Neural cell (in vitro differentiated cells): Measurements from ENCODE around the gene SLC37A1. TPM values are rescaled to one million over a fixed set of nuclear protein-coding genes. Genes with fewer than 3 reads are reported as not detected.

Experiments used
- H2AFZ ChIP-seq: fragments of 200-600, 300-800 bp; sonication (generic), shearing (Covaris generic); 2 replicates; pipeline ENCODE4 v1.6.0; 2014; ENCODE audit warnings: low read depth, mild to moderate bottlenecking, antibody characterized with exemption, low read length, moderate library complexity
- H3F3A ChIP-seq: fragments of 200-600 bp; shearing (Covaris generic); 2 replicates; pipeline ENCODE4 v1.6.1; 2016; ENCODE audit warnings: mild to moderate bottlenecking, moderate library complexity, mixed read lengths, antibody characterized with exemption, low read length; ENCODE audit not compliant: insufficient read depth, poor library complexity, severe bottlenecking
- H3K27ac ChIP-seq: fragments of 200-600, 300-800 bp; sonication (generic), shearing (Covaris generic); 2 replicates; pipeline ENCODE4 v1.5.1; 2014; ENCODE audit warnings: mild to moderate bottlenecking, low read length, moderate library complexity
- H3K27me3 ChIP-seq: fragments of 300-800, 200-600 bp; sonication (generic), shearing (Covaris generic); 2 replicates; pipeline ENCODE4 v1.6.0; 2014; ENCODE audit warnings: mild to moderate bottlenecking, low read depth, low read length, moderate library complexity; ENCODE audit not compliant: insufficient read depth
- H3K36me3 ChIP-seq: fragments of 300-800, 200-600 bp; sonication (generic), shearing (Covaris generic); 2 replicates; pipeline ENCODE4 v1.5.1; 2014; ENCODE audit warnings: mild to moderate bottlenecking, antibody characterized with exemption, low read length, moderate library complexity; ENCODE audit not compliant: insufficient read depth
- H3K4me2 ChIP-seq: fragments of 300-800, 200-600 bp; sonication (generic), shearing (Covaris generic); 2 replicates; pipeline ENCODE4 v1.6.0; 2014; ENCODE audit warnings: mild to moderate bottlenecking, low read length
- H3K4me3 ChIP-seq: fragments of 300-800, 200-600 bp; sonication (generic), shearing (Covaris generic); 2 replicates; pipeline ENCODE4 v1.5.1; 2014; ENCODE audit warnings: mild to moderate bottlenecking, low read length, moderate library complexity
- H3K79me2 ChIP-seq: fragments of 200-600 bp; shearing (Covaris generic); replicated peaks from 2 replicates; pipeline ENCODE4 v1.6.0; 2014; ENCODE audit warnings: mild to moderate bottlenecking, low read length, moderate library complexity; ENCODE audit not compliant: insufficient read depth
- H3K9ac ChIP-seq: fragments of 300-800, 200-600 bp; sonication (generic), shearing (Covaris generic); 2 replicates; pipeline ENCODE4 v1.6.1; 2016; ENCODE audit warnings: mild to moderate bottlenecking, low read length, mixed read lengths
- H3K9me2 ChIP-seq: fragments of 200-600 bp; shearing (Covaris generic); 2 replicates; pipeline ENCODE4 v1.6.1; 2016; ENCODE audit warnings: mild to moderate bottlenecking, low read length, mixed read lengths; ENCODE audit not compliant: insufficient read depth
- H3K9me3 ChIP-seq: fragments of 200-600, 300-800 bp; sonication (generic), shearing (Covaris generic); 2 replicates; pipeline ENCODE4 v1.6.1; 2016; ENCODE audit warnings: mild to moderate bottlenecking, mixed run types, low read length, moderate library complexity, mixed read lengths
- H4K20me1 ChIP-seq: fragments of 200-600 bp; shearing (Covaris generic); 2 replicates; pipeline ENCODE4 v1.6.1; 2016; ENCODE audit warnings: mild to moderate bottlenecking, mixed run types; ENCODE audit not compliant: insufficient read depth
- CTCF ChIP-seq: fragments of 450-650 bp; IDR thresholded peaks from 2 replicates; pipeline ENCODE4 v1.5.1; 2014; ENCODE audit warnings: antibody characterized with exemption, mild to moderate bottlenecking, moderate library complexity; ENCODE audit not compliant: poor library complexity, severe bottlenecking
- EP300 ChIP-seq: fragments of 450-650 bp; conservative IDR thresholded peaks from 2 replicates; pipeline ENCODE4 v1.6.1; 2014; ENCODE audit warnings: antibody characterized with exemption, mild to moderate bottlenecking, moderate library complexity; ENCODE audit not compliant: poor library complexity, severe bottlenecking
- EZH2 ChIP-seq: fragments of 200-600, 300-800 bp; shearing (Covaris generic), sonication (generic); IDR thresholded peaks from 2 replicates; pipeline ENCODE4 v1.6.1; 2014; ENCODE audit warnings: antibody characterized with exemption, low read length, borderline replicate concordance, mild to moderate bottlenecking; ENCODE audit not compliant: insufficient read depth, poor library complexity, severe bottlenecking
- MXI1 ChIP-seq: fragments of 450-650 bp; conservative IDR thresholded peaks from 2 replicates; pipeline ENCODE4 v1.6.1; 2014; ENCODE audit warnings: antibody characterized with exemption, mild to moderate bottlenecking; ENCODE audit not compliant: poor library complexity, severe bottlenecking
- POLR2AphosphoS5 ChIP-seq: IDR thresholded peaks from 2 replicates; pipeline ENCODE4 v1.6.1; 2012
- RAD21 ChIP-seq: fragments of 450-650 bp; conservative IDR thresholded peaks from 2 replicates; pipeline ENCODE4 v1.6.1; 2014; ENCODE audit warnings: antibody characterized with exemption, mild to moderate bottlenecking, moderate library complexity
- SMC3 ChIP-seq: fragments of 450-650 bp; conservative IDR thresholded peaks from 2 replicates; pipeline ENCODE4 v1.6.1; 2014; ENCODE audit warnings: antibody characterized with exemption, mild to moderate bottlenecking, moderate library complexity; ENCODE audit not compliant: poor library complexity
- TAF1 ChIP-seq: IDR thresholded peaks from 2 replicates; pipeline ENCODE4 v1.6.1; 2012; ENCODE audit warnings: low read depth
- polyA plus RNA-seq: library from polyadenylated mRNA; depleted of rRNA; stranded (reverse); fragments of >200 nt; gene quantifications from 2 replicates; pipeline ENCODE4 v1.2.3, GENCODE V29; 2014
- TF ChIP-seq, protein P1 (sequence below): IDR thresholded peaks from 2 replicates; pipeline ENCODE4 v1.6.1; 2012; ENCODE audit warnings: borderline replicate concordance

SLC37A1 gene
- polyA plus RNA-seq, 1 donor from 2014 or later: 60.7 TPM

- no peaks in the 10 kb centered on the region for H4K20me1 ChIP-seq
- no peak for TF ChIP-seq EP300
- TF ChIP-seq TAF1: no peak
- TF ChIP-seq POLR2AphosphoS5: no peak
- no peak for TF ChIP-seq MXI1
- no peak for TF ChIP-seq EZH2
- TF ChIP-seq SMC3: no peak
- TF ChIP-seq, protein P1, sequence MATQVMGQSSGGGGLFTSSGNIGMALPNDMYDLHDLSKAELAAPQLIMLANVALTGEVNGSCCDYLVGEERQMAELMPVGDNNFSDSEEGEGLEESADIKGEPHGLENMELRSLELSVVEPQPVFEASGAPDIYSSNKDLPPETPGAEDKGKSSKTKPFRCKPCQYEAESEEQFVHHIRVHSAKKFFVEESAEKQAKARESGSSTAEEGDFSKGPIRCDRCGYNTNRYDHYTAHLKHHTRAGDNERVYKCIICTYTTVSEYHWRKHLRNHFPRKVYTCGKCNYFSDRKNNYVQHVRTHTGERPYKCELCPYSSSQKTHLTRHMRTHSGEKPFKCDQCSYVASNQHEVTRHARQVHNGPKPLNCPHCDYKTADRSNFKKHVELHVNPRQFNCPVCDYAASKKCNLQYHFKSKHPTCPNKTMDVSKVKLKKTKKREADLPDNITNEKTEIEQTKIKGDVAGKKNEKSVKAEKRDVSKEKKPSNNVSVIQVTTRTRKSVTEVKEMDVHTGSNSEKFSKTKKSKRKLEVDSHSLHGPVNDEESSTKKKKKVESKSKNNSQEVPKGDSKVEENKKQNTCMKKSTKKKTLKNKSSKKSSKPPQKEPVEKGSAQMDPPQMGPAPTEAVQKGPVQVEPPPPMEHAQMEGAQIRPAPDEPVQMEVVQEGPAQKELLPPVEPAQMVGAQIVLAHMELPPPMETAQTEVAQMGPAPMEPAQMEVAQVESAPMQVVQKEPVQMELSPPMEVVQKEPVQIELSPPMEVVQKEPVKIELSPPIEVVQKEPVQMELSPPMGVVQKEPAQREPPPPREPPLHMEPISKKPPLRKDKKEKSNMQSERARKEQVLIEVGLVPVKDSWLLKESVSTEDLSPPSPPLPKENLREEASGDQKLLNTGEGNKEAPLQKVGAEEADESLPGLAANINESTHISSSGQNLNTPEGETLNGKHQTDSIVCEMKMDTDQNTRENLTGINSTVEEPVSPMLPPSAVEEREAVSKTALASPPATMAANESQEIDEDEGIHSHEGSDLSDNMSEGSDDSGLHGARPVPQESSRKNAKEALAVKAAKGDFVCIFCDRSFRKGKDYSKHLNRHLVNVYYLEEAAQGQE: no peak
- no peak for TF ChIP-seq RAD21
- no peak for TF ChIP-seq CTCF
- no peaks in the 10 kb centered on the region for H3K79me2 ChIP-seq
- H3K36me3 ChIP-seq: no peaks in the 10 kb centered on the region
- no peak overlapping the region for H2AFZ ChIP-seq
- H3K27me3 ChIP-seq: no peaks in the 10 kb centered on the region
- H3F3A ChIP-seq: no peaks in the 10 kb centered on the region
- no peak overlapping the region for H3K4me2 ChIP-seq
- no peak overlapping the region for H3K9ac ChIP-seq
- no peak overlapping the region for H3K27ac ChIP-seq
- H3K9me3 ChIP-seq: no peaks in the 10 kb centered on the region
- H3K4me3 ChIP-seq: no peak overlapping the region
- H3K9me2 ChIP-seq: no peaks in the 10 kb centered on the region
Observed at GRCh38 chr21:42539342-42539741, 25.7 kb downstream of the SLC37A1 start.

- Histone ChIP-seq H3K27me3 (no peaks in the 10 kb centered on the region), H3K9ac (no peak overlapping the region), H3K9me3 (no peaks in the 10 kb centered on the region), H2AFZ (no peak overlapping the region), H3K9me2 (no peaks in the 10 kb centered on the region), H3K4me3 (no peak overlapping the region), H3K27ac (no peak overlapping the region), H3K79me2 (no peaks in the 10 kb centered on the region), H4K20me1 (no peaks in the 10 kb centered on the region), H3K4me2 (no peak overlapping the region), H3K36me3 (no peaks in the 10 kb centered on the region), H3F3A (no peaks in the 10 kb centered on the region)
- TF ChIP-seq SMC3: peak; percentile 40
- peak; percentile 27 for TF ChIP-seq CTCF
- peak; percentile 44 for TF ChIP-seq RAD21
- no peak for TF ChIP-seq EP300
Observed at GRCh38 chr21:42539931-42540343, 26.3 kb downstream of the SLC37A1 start.
